Karpas-422 (cell line): ENCODE measurements around the gene IQSEC1. TPM values are rescaled to one million over a fixed set of nuclear protein-coding genes. Genes with fewer than 3 reads are reported as not detected.

ENCODE experiments used
- DNase-seq: peaks from one replicate; pipeline ENCODE4 v3.0.0-alpha.2; 2015
- H2AFZ ChIP-seq: fragments of 200-600 bp; sonication (generic); 2 replicates; pipeline ENCODE4 v1.6.1; 2014; ENCODE audit warnings: antibody characterized with exemption, low read length, mixed read lengths
- H3K27ac ChIP-seq: fragments of 200-600 bp; sonication (generic); 2 replicates; pipeline ENCODE4 v1.5.1; 2014; ENCODE audit warnings: mild to moderate bottlenecking, low read length, moderate library complexity
- H3K27me3 ChIP-seq: fragments of 200-600 bp; sonication (generic); 2 replicates; pipeline ENCODE4 v1.6.1; 2014; ENCODE audit warnings: low read length, mixed read lengths
- H3K36me3 ChIP-seq: fragments of 200-600 bp; sonication (generic); 2 replicates; pipeline ENCODE4 v1.6.1; 2014; ENCODE audit warnings: low read length, mixed read lengths; ENCODE audit not compliant: insufficient read depth
- H3K4me1 ChIP-seq: fragments of 200-600 bp; sonication (generic); 2 replicates; pipeline ENCODE4 v1.6.1; 2014; ENCODE audit warnings: mild to moderate bottlenecking, low read length, mixed read lengths
- H3K4me2 ChIP-seq: fragments of 200-600 bp; sonication (generic); 2 replicates; pipeline ENCODE4 v1.6.1; 2014; ENCODE audit warnings: low read length, low read depth, mild to moderate bottlenecking; ENCODE audit not compliant: poor library complexity, severe bottlenecking
- H3K4me3 ChIP-seq: fragments of 200-600 bp; sonication (generic); 2 replicates; pipeline ENCODE4 v1.5.1; 2014; ENCODE audit warnings: mild to moderate bottlenecking, antibody characterized with exemption, low read length, mixed read lengths
- H3K79me2 ChIP-seq: fragments of 200-600 bp; sonication (generic); 2 replicates; pipeline ENCODE4 v1.6.1; 2014; ENCODE audit warnings: mild to moderate bottlenecking, low read length, mixed read lengths
- H3K9ac ChIP-seq: fragments of 200-600 bp; sonication (generic); 2 replicates; pipeline ENCODE4 v1.6.0; 2014; ENCODE audit warnings: low read length
- H3K9me2 ChIP-seq: fragments of 200-600 bp; sonication (generic), shearing (Covaris generic); replicated peaks from 2 replicates; pipeline ENCODE4 v1.6.0; 2014; ENCODE audit warnings: mild to moderate bottlenecking, low read length, moderate library complexity; ENCODE audit not compliant: insufficient read depth
- H3K9me3 ChIP-seq: fragments of 300-700, 200-600 bp; sonication (generic); 2 replicates; pipeline ENCODE4 v1.6.1; 2014; ENCODE audit warnings: low read length, mixed read lengths
- H4K20me1 ChIP-seq: fragments of 200-600 bp; sonication (generic); 2 replicates; pipeline ENCODE4 v1.6.1; 2014; ENCODE audit warnings: mild to moderate bottlenecking, antibody characterized with exemption, low read length, low read depth; ENCODE audit not compliant: insufficient read depth
- total RNA-seq: library from RNA; depleted of rRNA; stranded (reverse); fragments of >200 nt; shearing (Covaris generic); gene quantifications from 2 replicates; pipeline ENCODE4 v1.2.3, GENCODE V29; 2014; ENCODE audit warnings: low replicate concordance

IQSEC1 gene
- total RNA-seq, 1 experiment from 2014 or later: 4.7 TPM

DNA sequence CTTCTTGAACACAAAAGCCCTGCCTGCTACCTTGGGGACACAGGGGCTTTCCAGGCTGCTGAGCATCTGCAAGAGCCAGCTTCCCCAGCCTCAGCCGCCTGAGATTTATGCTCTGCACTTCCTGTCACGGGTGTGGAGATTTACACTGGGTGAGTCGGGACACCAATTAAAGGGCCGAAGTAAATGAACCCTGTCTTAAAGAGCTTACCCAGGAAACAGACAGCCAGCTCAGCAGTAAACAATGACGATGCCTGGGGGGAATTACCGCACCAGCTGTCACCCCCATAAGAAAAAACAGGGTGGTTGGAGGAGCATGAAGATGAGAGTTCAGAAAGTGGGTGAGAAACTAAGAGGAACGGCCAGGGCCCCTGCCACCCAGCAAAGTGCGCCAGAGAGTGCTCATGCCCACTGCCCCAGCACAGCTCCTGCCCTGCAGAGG lies 37.5 kb upstream of the IQSEC1 start:
- Histone ChIP-seq H3K9me2 (no peaks in the 10 kb centered on the region), H3K9ac (no peak overlapping the region), H3K27ac (no peak overlapping the region), H4K20me1 (peaks cover 50% of the 10 kb centered on the region), H3K79me2 (no peaks in the 10 kb centered on the region), H3K4me2 (no peak overlapping the region), H3K36me3 (no peaks in the 10 kb centered on the region), H2AFZ (no peak overlapping the region), H3K27me3 (no peaks in the 10 kb centered on the region), H3K4me1 (no peaks in the 10 kb centered on the region), H3K4me3 (no peak overlapping the region), H3K9me3 (no peaks in the 10 kb centered on the region)
- DNase-seq: no peak

DNA sequence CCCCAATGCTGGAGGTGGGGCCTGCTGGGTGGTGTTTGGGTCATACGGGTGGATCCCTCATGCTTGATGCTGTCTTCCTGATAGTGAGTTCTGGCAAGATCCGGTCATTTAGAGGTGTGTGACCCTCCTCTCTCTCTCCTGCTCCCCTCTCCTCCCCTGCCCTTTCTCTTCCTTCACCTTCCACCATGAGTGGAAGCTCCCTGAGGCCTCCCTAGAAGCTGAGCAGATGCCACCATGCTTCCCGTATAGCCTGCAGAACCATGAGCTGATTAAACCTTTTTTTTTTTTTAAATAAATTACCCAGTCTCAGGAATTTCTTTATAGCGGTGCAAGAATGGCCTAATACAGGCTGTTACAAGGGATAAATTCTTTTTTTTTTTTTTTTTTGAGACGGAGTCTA lies 36.3 kb upstream of the IQSEC1 start:
- H3K9me2 ChIP-seq: no peaks in the 10 kb centered on the region
- no peaks in the 10 kb centered on the region for H3K27me3 ChIP-seq
- H3K9ac ChIP-seq: no peak overlapping the region
- no peak overlapping the region for H2AFZ ChIP-seq
- H3K4me3 ChIP-seq: no peak overlapping the region
- H4K20me1 ChIP-seq: peaks cover 46% of the 10 kb centered on the region
- no peaks in the 10 kb centered on the region for H3K9me3 ChIP-seq
- no peaks in the 10 kb centered on the region for H3K79me2 ChIP-seq
- DNase-seq: no peak
- no peaks in the 10 kb centered on the region for H3K36me3 ChIP-seq
- H3K4me2 ChIP-seq: no peak overlapping the region
- H3K27ac ChIP-seq: no peak overlapping the region
- no peaks in the 10 kb centered on the region for H3K4me1 ChIP-seq

- H3K27ac ChIP-seq: no peak overlapping the region
- H4K20me1 ChIP-seq: peaks cover 43% of the 10 kb centered on the region
- no peaks in the 10 kb centered on the region for H3K27me3 ChIP-seq
- H3K9me2 ChIP-seq: no peaks in the 10 kb centered on the region
- H3K9me3 ChIP-seq: no peaks in the 10 kb centered on the region
- H3K9ac ChIP-seq: no peak overlapping the region
- no peak for DNase-seq
- H3K4me3 ChIP-seq: no peak overlapping the region
- no peak overlapping the region for H2AFZ ChIP-seq
- H3K4me1 ChIP-seq: no peaks in the 10 kb centered on the region
- no peaks in the 10 kb centered on the region for H3K36me3 ChIP-seq
- no peaks in the 10 kb centered on the region for H3K79me2 ChIP-seq
- no peak overlapping the region for H3K4me2 ChIP-seq
Observed at GRCh38 chr3:13108861-13109260, 35.6 kb upstream of the IQSEC1 start.

DNA sequence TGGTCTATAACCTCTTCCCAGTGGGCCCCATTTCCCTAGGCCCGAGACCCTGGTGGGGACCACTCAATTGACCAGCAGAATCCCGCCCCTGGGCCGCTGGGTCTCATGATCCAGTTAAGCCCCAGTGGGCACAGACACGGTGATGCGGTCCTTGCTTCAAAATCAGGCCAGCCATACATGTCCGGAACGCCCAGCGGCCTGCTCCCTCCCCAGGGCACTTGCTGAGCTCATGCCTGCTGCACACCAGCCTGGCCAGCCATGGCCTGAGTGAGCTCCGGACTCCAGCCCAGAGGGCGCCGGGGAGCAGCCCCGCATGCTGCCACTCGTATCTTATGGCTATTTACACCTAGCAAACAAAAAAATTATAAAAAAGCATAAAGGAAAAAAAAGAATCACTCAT lies 34.4 kb upstream of the IQSEC1 start:
- Histone ChIP-seq H3K79me2 (no peaks in the 10 kb centered on the region), H4K20me1 (peaks cover 40% of the 10 kb centered on the region), H3K9me3 (no peaks in the 10 kb centered on the region), H3K27ac (no peak overlapping the region), H3K4me2 (no peak overlapping the region), H3K4me3 (no peak overlapping the region), H3K9ac (no peak overlapping the region), H3K9me2 (no peaks in the 10 kb centered on the region), H3K27me3 (no peaks in the 10 kb centered on the region), H3K36me3 (no peaks in the 10 kb centered on the region), H3K4me1 (no peaks in the 10 kb centered on the region), H2AFZ (no peak overlapping the region)
- DNase-seq: no peak

DNA sequence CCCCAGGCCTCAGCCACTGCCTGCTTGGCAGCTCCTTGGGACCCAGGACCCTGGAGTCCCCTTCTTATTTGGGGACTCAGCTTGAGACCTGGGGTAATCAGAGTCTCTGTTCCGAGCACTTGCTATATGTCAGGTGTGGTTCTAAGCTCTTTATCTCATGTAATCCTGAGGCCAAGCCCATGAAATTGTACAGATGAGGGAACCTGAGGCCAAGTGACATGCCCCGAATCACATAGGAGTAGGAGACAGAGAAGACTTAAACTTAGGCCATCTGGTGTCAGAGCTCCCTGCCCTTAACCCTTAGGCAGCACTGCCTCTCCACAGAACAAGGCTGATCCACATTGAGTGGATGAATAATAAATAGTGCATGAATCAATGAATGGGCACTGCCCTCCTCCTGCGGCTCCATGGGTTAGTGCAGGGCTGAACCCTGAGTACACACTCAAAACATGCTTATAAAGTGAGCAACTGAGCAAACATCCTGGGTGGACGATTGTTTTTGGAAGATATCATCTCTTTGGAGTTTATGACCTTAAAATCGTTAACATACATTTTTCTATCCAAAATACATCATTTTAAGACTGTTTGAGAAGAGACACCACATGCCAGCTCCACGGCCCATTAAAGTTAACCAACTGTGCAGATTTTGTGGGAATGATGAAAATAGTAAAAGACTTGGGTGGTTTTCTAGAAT lies 33.2 kb upstream of the IQSEC1 start:
- H3K4me3 ChIP-seq: no peak overlapping the region
- H3K9me3 ChIP-seq: no peaks in the 10 kb centered on the region
- H3K4me2 ChIP-seq: no peak overlapping the region
- peaks cover 34% of the 10 kb centered on the region; the same call in 1 of the 2 replicates for H4K20me1 ChIP-seq
- H3K79me2 ChIP-seq: no peaks in the 10 kb centered on the region
- no peak overlapping the region for H2AFZ ChIP-seq
- no peak overlapping the region for H3K27ac ChIP-seq
- H3K4me1 ChIP-seq: no peaks in the 10 kb centered on the region
- no peak overlapping the region for H3K9ac ChIP-seq
- H3K9me2 ChIP-seq: no peaks in the 10 kb centered on the region
- no peaks in the 10 kb centered on the region for H3K27me3 ChIP-seq
- H3K36me3 ChIP-seq: no peaks in the 10 kb centered on the region
- DNase-seq: no peak

GRCh38 chr3:13105896-13106250 lies 32.6 kb upstream of the IQSEC1 start:
- H3K79me2 ChIP-seq: no peaks in the 10 kb centered on the region
- peaks cover 30% of the 10 kb centered on the region; the same call in 1 of the 2 replicates for H4K20me1 ChIP-seq
- no peak for DNase-seq
- no peak overlapping the region for H3K4me3 ChIP-seq
- no peaks in the 10 kb centered on the region for H3K36me3 ChIP-seq
- H3K27ac ChIP-seq: no peak overlapping the region
- H3K9ac ChIP-seq: no peak overlapping the region
- no peaks in the 10 kb centered on the region for H3K4me1 ChIP-seq
- H3K27me3 ChIP-seq: no peaks in the 10 kb centered on the region
- no peaks in the 10 kb centered on the region for H3K9me2 ChIP-seq
- H2AFZ ChIP-seq: no peak overlapping the region
- no peak overlapping the region for H3K4me2 ChIP-seq
- no peaks in the 10 kb centered on the region for H3K9me3 ChIP-seq

DNA sequence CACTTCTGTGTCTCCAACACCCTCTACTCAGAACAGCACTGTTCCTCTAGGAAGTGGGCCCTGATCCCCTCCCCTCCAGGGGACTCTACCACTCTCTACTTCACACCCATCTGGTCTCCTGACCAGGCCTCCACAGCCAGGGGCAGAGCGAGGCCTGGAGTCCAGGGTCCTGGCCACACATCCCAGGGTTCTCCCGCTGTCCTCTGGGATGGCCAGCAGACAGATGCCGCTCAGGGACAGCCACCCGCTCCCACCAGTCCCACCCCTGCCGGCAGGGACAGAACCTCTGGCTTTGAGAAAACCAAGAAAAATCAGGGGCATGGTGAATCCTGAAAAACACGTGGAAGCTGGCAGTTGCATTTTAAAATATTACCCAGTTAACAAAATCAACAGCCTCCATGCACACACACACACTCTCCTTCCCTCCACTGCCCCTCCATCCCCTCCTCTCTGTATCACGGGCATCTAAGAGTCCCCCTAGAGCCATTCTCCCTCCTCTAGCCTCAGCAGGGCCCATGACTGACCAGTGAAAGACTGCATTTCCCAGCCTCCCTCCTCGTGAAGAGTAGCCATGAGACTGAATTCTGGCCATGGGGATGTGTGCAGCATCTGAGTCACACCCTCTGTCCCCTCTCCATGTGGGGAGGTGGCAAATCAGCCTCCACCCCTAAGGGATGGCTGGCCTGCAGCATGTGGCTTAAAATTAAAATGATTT lies 32.1 kb upstream of the IQSEC1 start:
- Histone ChIP-seq H3K36me3 (no peaks in the 10 kb centered on the region), H3K4me2 (no peak overlapping the region), H3K9ac (no peak overlapping the region), H3K79me2 (no peaks in the 10 kb centered on the region), H3K27me3 (no peaks in the 10 kb centered on the region), H3K9me2 (no peaks in the 10 kb centered on the region), H3K4me1 (no peaks in the 10 kb centered on the region), H2AFZ (no peak overlapping the region), H3K27ac (no peak overlapping the region), H3K9me3 (no peaks in the 10 kb centered on the region), H3K4me3 (no peak overlapping the region), H4K20me1 (peaks cover 31% of the 10 kb centered on the region; the same call in 1 of the 2 replicates)
- DNase-seq: no peak

DNA sequence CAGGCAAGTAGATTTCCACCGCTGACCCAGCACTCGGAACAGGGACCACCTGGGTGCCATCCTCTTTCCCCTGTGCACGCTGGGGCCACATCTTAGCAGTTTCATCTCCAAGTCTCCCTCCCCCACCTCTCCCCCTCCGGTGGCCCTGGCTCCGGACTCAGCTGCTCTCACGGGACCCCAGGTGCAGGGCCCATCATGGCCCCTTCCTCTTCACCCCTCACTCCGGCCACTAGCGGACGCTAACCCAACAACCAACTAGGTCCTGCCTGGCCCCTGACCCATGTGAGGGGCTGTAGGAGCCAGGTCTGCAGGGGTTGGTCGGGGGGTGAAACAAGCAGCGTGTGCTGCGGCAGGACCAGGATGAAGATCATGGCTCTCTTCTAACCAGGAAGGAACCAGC lies 31.3 kb upstream of the IQSEC1 start:
- no peak overlapping the region for H3K27ac ChIP-seq
- no peak for DNase-seq
- peaks cover 39% of the 10 kb centered on the region; the same call in 1 of the 2 replicates for H4K20me1 ChIP-seq
- no peaks in the 10 kb centered on the region for H3K9me2 ChIP-seq
- H3K36me3 ChIP-seq: no peaks in the 10 kb centered on the region
- no peak overlapping the region for H2AFZ ChIP-seq
- no peak overlapping the region for H3K9ac ChIP-seq
- H3K4me2 ChIP-seq: no peak overlapping the region
- no peaks in the 10 kb centered on the region for H3K27me3 ChIP-seq
- no peaks in the 10 kb centered on the region for H3K4me1 ChIP-seq
- H3K4me3 ChIP-seq: no peak overlapping the region
- H3K79me2 ChIP-seq: no peaks in the 10 kb centered on the region
- no peaks in the 10 kb centered on the region for H3K9me3 ChIP-seq
